Lower leg skin (tissue), 4 donors: ENCODE measurements around the gene CYP17A1. TPM values are rescaled to one million over a fixed set of nuclear protein-coding genes. Genes with fewer than 3 reads are reported as not detected.

ENCODE experiments used
- DNase-seq, 2 donors: peaks; one replicate each; pipeline ENCODE4 v3.0.0-alpha.2; 2019; ENCODE audit warnings: low spot score in 2 of 2
- H3K4me3 ChIP-seq: fragments of 200-600 bp; sonication (generic); 2 replicates; pipeline ENCODE4 v1.5.1; 2017; ENCODE audit warnings: mild to moderate bottlenecking, low read depth; ENCODE audit not compliant: poor library complexity, severe bottlenecking
- CTCF ChIP-seq, 3 donors: fragments of 450-650 bp; IDR thresholded peaks; one replicate each; pipeline ENCODE4 v1.5.1; 2016; ENCODE audit warnings: antibody characterized with exemption in 3 of 3, mild to moderate bottlenecking in 3 of 3, moderate library complexity in 2 of 3
- POLR2A ChIP-seq, 2 donors: fragments of 450-650 bp; IDR thresholded peaks; one replicate each; pipeline ENCODE4 v1.6.1; 2016 to 2017; ENCODE audit warnings: antibody characterized with exemption in 2 of 2, mild to moderate bottlenecking in 1 of 2, moderate library complexity in 1 of 2
- WGBS, 2 donors: methylation state at CpG; one replicate each; pipeline ENCODE4 v1.1.5; 2018; 5-methylcytosine and 5-hydroxymethylcytosine counted together
- intact Hi-C: fragments of 100-400 bp; cut with DNase I; formaldehyde crosslinking; loops from one replicate; pipeline ENCODE4 v1.15.0; 2023; ENCODE audit warnings: low total_unique reads
- total RNA-seq, 4 donors: library from RNA; depleted of rRNA; stranded (reverse); fragments of >200 nt; gene quantifications; one replicate each; pipeline ENCODE4 v1.1.0, GENCODE V29; 2016

CYP17A1 gene
- total RNA-seq, 4 donors from 2014 or later: 0.26 TPM; not detected in 3

GRCh38 chr10:102799691-102800471, 37.3 kb downstream of the CYP17A1 start:
- TF ChIP-seq POLR2A (IDR thresholded peaks at IDR 0.05) (no peak), CTCF (IDR thresholded peaks at IDR 0.05) (no peak)
- intact Hi-C loops: no loop called here
- no peak overlapping the region for H3K4me3 ChIP-seq
- WGBS, 2 donors: 49 to 54% methylated on average over 8 of the region's 8 CpGs
- DNase-seq: no peak

DNA sequence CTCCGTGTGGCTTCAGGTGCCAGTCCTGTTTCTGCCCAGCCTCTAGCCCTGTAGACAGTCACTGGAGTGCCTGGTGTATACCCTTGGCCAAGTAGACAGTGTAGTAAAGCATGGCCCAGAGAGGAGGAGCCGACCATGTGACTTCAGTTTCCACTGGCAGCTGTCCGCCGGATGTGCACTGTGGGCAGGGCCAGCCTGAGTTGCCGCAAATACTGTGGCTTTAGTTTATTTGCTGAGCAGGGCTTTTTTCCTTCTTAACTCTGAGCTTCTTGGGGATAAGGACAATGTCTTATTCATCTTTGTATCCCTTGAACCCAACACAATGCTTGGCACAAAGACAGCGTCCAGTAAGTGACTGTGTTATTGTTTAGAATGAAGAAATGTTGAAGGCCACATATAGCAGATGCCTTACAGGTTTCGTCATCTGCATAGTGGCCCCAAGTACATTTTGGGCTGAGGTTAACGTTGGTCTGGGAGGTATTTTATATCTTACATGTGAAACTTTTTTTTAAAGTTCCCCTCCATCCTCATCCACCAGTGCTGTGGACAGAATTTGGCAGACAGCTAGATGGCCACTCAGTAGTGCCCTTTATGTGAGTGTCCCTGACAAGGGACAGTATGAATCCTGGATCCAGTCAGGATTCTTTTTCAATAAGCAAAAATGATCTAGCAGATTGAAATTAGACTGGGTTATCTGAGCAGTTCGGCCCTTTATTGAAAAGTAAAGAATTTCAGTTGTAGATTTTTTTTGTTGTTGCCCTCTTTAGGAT, 40.6 kb downstream of the CYP17A1 start:
- WGBS, 2 donors: 16 to 20% methylated on average over 9 of the region's 9 CpGs

DNA sequence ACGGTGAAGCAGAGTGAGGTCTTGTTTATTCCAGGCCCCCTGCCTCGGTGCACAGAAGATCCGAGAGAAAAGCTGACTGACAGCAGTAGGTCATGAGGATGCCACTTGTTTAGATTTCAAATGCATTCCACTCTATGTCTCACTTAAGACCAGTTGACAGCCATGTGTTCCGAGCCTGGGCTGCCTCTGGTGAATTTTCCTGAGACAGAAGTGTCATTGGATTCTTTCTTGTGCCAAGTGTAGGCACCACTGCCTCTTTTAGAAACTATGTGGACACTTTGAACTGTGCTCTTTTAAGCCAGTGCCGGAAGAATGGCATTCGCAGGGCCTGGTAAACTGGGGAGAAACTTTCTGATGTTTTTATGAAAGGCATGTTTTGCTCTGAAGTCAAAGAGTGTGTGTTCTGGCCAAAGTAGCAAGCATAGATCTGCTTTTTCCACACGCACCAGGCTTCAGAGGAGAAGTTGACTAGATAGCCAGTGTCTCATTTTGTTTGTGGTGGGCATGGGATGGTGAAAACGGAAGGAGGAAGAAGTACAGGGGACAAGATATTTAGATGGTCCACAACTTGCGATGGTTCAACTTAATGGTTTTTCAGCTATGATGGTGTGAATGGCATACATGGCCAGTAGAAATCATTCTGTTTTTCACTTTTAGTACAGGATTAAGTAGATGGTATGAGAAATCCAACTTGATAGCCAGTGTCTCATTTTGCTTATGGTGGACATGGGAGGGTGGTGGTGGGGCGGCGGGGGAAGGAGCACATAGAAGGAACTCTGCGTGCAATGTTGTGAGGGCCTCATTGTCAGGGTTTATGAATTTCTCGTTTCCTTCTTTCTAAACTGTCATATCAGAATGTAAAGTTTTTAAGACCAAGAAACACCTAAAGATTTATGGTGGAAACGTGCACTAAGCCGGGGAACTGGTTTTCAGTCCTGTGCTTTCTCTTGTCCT, 41.5 kb downstream of the CYP17A1 start:
- TF ChIP-seq CTCF (IDR thresholded peaks at IDR 0.05): no peak
- no peak for TF ChIP-seq POLR2A (IDR thresholded peaks at IDR 0.05)
- no peak for DNase-seq
- WGBS, 2 donors: 61 to 68% methylated on average over 15 of the region's 15 CpGs
- intact Hi-C loops: no loop called here
- no peak overlapping the region for H3K4me3 ChIP-seq

More for the DNA sequence above, 40.6 kb downstream of the CYP17A1 start:
- TF ChIP-seq CTCF (IDR thresholded peaks at IDR 0.05) (no peak), POLR2A (IDR thresholded peaks at IDR 0.05) (no peak)
- intact Hi-C loops: no loop called here
- DNase-seq: peak; percentile 88 to 97
- H3K4me3 ChIP-seq: no peak overlapping the region

DNA sequence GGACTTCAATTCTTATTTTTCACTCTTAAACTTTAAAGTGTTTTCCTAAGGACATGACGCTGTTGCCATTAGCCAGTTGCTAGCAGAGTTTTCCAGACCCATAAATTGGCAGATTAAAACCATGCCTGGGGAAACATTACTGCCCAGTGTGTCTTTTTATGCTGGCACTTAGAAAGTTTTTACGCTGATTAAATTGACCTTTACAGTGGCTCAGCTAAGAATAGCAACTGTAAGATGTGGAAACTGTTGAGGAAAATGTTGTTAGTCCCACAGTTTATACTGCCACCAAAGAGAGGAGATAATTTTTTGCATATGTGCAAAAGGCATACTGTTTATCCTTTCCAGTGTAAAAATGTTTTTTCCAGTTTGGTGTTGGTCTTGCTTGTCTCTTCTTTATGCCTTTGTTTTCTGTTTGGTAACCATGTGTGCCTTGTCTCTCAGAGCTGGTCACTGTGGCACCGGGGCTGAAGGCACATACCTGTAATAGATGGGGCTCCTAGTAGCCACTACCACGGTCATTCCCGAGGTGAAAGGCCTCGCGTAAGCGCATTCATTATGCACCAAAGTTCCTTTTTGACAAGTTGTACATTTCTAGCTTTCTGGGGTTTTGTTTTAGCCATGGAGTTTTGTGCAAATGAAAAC, 45.3 kb downstream of the CYP17A1 start:
- no peak overlapping the region for H3K4me3 ChIP-seq
- intact Hi-C loops: no loop called here
- WGBS, 2 donors: 37 to 54% methylated on average over 8 of the region's 8 CpGs
- DNase-seq: no peak
- TF ChIP-seq CTCF (IDR thresholded peaks at IDR 0.05) (no peak), POLR2A (IDR thresholded peaks at IDR 0.05) (no peak)

DNA sequence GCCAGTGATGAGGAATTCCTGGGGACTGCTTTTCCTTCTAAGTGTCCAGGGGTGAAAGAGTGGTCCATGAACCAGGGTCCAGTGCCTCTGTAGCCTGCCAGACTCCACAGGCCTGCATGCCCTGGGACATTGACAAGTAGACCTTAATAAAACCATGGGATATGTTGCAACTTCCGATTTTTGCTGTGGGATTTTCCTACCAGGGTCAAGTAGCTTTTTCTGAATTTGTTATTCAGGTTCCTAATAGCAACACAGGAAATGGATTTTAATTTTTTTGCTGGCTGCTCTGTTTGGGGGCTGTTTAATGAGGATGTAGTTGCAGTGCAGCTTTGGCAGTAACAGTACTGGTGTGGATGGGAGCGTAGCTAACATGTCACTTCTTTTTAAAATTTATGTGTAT, 51.4 kb downstream of the CYP17A1 start:
- TF ChIP-seq POLR2A (IDR thresholded peaks at IDR 0.05) (no peak), CTCF (IDR thresholded peaks at IDR 0.05) (no peak)
- intact Hi-C loops: no loop called here
- no peak for DNase-seq
- H3K4me3 ChIP-seq: no peak overlapping the region
- WGBS, 2 donors: 29 to 34% methylated on average over 2 of the region's 2 CpGs
